H1 (cell line): Measurements from ENCODE around the gene DEPP1. TPM values are rescaled to one million over a fixed set of nuclear protein-coding genes. Genes with fewer than 3 reads are reported as not detected.

Experiments used
- CTCF ChIA-PET: fragments of 300-600 bp; sonication (Branson Sonifier 250); formaldehyde crosslinking; loops from one replicate; lab custom pipeline; 2021; ENCODE audit not compliant: partially characterized antibody; lab: Charles Lee
- POLR2A ChIA-PET: fragments of 300-600 bp; sonication (Branson Sonifier 250); formaldehyde crosslinking; loops from one replicate; lab custom pipeline; 2021; ENCODE audit warnings: inconsistent platforms; ENCODE audit not compliant: partially characterized antibody; lab: Charles Lee
- DNase-seq, 2 experiments: peaks; one replicate each; pipeline versions ENCODE4 v3.0.0 to v3.0.0-alpha.2; 2010 to 2022; ENCODE audit warnings: low spot score in 2 of 2, low read depth in 1 of 2, mixed read lengths in 1 of 2
- FAIRE-seq: peaks from 2 replicates; lab custom pipeline; 2011; peaks lifted over from hg19 to GRCh38; lab: Jason Lieb, UNC
- H2AFZ ChIP-seq: 2 replicates; pipeline ENCODE4 v1.8.1; 2012; ENCODE audit warnings: low read length, inconsistent platforms
- H2AK5ac ChIP-seq: 2 replicates; pipeline ENCODE4 v1.6.1; 2013; ENCODE audit warnings: low read depth, low read length
- H2BK120ac ChIP-seq: replicated peaks from 2 replicates; pipeline ENCODE3; 2013; ENCODE audit warnings: low read depth, low read length, inconsistent platforms
- H2BK12ac ChIP-seq: 2 replicates; pipeline ENCODE4 v1.6.1; 2013; ENCODE audit warnings: low read depth, low read length
- H2BK15ac ChIP-seq: 2 replicates; pipeline ENCODE4 v1.6.1; 2013; ENCODE audit warnings: low read length
- H2BK20ac ChIP-seq: 2 replicates; pipeline ENCODE4 v1.6.1; 2013; ENCODE audit warnings: low read length
- H2BK5ac ChIP-seq: 2 replicates; pipeline ENCODE4 v1.6.1; 2013; ENCODE audit warnings: low read depth, low read length
- H3K14ac ChIP-seq: 2 replicates; pipeline ENCODE4 v1.6.1; 2013; ENCODE audit warnings: inconsistent platforms; ENCODE audit not compliant: insufficient read length
- H3K18ac ChIP-seq: 2 replicates; pipeline ENCODE4 v1.6.1; 2013; ENCODE audit warnings: low read length; ENCODE audit errors: extremely low read depth
- H3K23ac ChIP-seq: 2 replicates; pipeline ENCODE4 v1.6.1; 2013; ENCODE audit warnings: inconsistent platforms; ENCODE audit not compliant: insufficient read length
- H3K23me2 ChIP-seq: 2 replicates; pipeline ENCODE4 v1.6.1; 2013; ENCODE audit warnings: low read depth, low read length
- H3K27ac ChIP-seq: 2 replicates; pipeline ENCODE4 v1.6.1; 2011; ENCODE audit warnings: low read depth, low read length, inconsistent platforms
- H3K27me3 ChIP-seq, 4 experiments: replicated peaks in 1 of 4; 1 replicate in 1 of 4; 2 replicates in 3 of 4; pipeline versions ENCODE4 v1.6.1 to v1.8.1; 2011 to 2013; ENCODE audit warnings: low read length in 3 of 4, mild to moderate bottlenecking in 3 of 4, inconsistent platforms in 2 of 4, mixed read lengths in 2 of 4, moderate library complexity in 1 of 4; ENCODE audit not compliant: control insufficient read depth in 3 of 4, insufficient read depth in 3 of 4; ENCODE audit errors: extremely low read depth in 1 of 4
- H3K36me3 ChIP-seq, 4 experiments: 2 replicates each; pipeline versions ENCODE4 v1.6.1 to v1.8.1; 2011 to 2013; ENCODE audit warnings: mild to moderate bottlenecking in 4 of 4, low read length in 3 of 4, moderate library complexity in 2 of 4, control low read depth in 1 of 4, inconsistent platforms in 1 of 4; ENCODE audit not compliant: insufficient read depth in 4 of 4, control insufficient read depth in 2 of 4
- H3K4ac ChIP-seq: replicated peaks from 2 replicates; pipeline ENCODE3; 2013; ENCODE audit warnings: low read length, low read depth, mixed read lengths, inconsistent platforms; ENCODE audit not compliant: insufficient read length
- H3K4me1 ChIP-seq, 4 experiments: replicated peaks in 1 of 4; 1 replicate in 1 of 4; 2 replicates in 3 of 4; pipeline versions ENCODE4 v1.6.1 to v1.8.1; 2011 to 2013; ENCODE audit warnings: low read length in 3 of 4, inconsistent platforms in 2 of 4, mixed read lengths in 1 of 4; ENCODE audit not compliant: insufficient read depth in 4 of 4, control insufficient read depth in 3 of 4
- H3K4me2 ChIP-seq, 2 experiments: 2 replicates each; pipeline versions ENCODE4 v1.6.1 to v1.8.1; 2011 to 2013; ENCODE audit warnings: low read depth in 2 of 2, low read length in 2 of 2, control low read depth in 1 of 2, inconsistent platforms in 1 of 2, mild to moderate bottlenecking in 1 of 2; ENCODE audit not compliant: insufficient read depth in 1 of 2
- H3K4me3 ChIP-seq, 4 experiments: fragments of 200-600, 300-600 bp in 1 of 4; sonication (generic), shearing (Covaris generic), sonication (Bioruptor Twin) in 1 of 4; 2 replicates each; pipeline versions ENCODE4 v1.5.1 to v1.8.1; 2011 to 2016; ENCODE audit warnings: low read length in 4 of 4, low read depth in 3 of 4, control low read depth in 2 of 4, inconsistent platforms in 2 of 4, mild to moderate bottlenecking in 2 of 4, mixed read lengths in 1 of 4, moderate library complexity in 1 of 4; ENCODE audit not compliant: insufficient read depth in 2 of 4; ENCODE audit errors: extremely low read depth in 1 of 4
- H3K56ac ChIP-seq: replicated peaks from 2 replicates; pipeline ENCODE3; 2013; ENCODE audit warnings: low read depth, mild to moderate bottlenecking, mixed read lengths, low read length, inconsistent platforms; ENCODE audit not compliant: insufficient read length
- H3K79me1 ChIP-seq: 2 replicates; pipeline ENCODE4 v1.6.1; 2013; ENCODE audit warnings: low read depth, low read length, control low read depth
- H3K79me2 ChIP-seq, 2 experiments: 2 replicates each; pipeline versions ENCODE4 v1.6.1 to v1.8.1; 2012 to 2013; ENCODE audit warnings: low read length in 2 of 2, mild to moderate bottlenecking in 2 of 2, inconsistent platforms in 1 of 2; ENCODE audit not compliant: insufficient read depth in 2 of 2, control insufficient read depth in 1 of 2
- H3K9ac ChIP-seq, 4 experiments: replicated peaks in 1 of 4; 1 replicate in 1 of 4; 2 replicates in 3 of 4; pipeline versions ENCODE4 v1.6.1 to v1.8.1; 2011 to 2013; ENCODE audit warnings: low read depth in 3 of 4, low read length in 3 of 4, control low read depth in 2 of 4, mild to moderate bottlenecking in 2 of 4, moderate library complexity in 2 of 4, inconsistent platforms in 1 of 4; ENCODE audit errors: extremely low read depth in 1 of 4
- H3K9me3 ChIP-seq, 2 experiments: 2 replicates each; pipeline versions ENCODE4 v1.6.1 to v1.8.1; 2012 to 2013; ENCODE audit warnings: mild to moderate bottlenecking in 2 of 2, moderate library complexity in 2 of 2, control low read depth in 1 of 2, inconsistent platforms in 1 of 2, low read depth in 1 of 2, low read length in 1 of 2, mixed read lengths in 1 of 2; ENCODE audit not compliant: insufficient read depth in 2 of 2
- H4K20me1 ChIP-seq, 2 experiments: replicated peaks in 1 of 2; 2 replicates each; pipeline versions ENCODE3 to v1.8.1; 2011 to 2013; ENCODE audit warnings: inconsistent platforms in 2 of 2, low read length in 2 of 2, mild to moderate bottlenecking in 1 of 2; ENCODE audit not compliant: insufficient read depth in 2 of 2, control insufficient read depth in 1 of 2
- H4K5ac ChIP-seq: 2 replicates; pipeline ENCODE4 v1.6.1; 2013; ENCODE audit warnings: low read length, low read depth, mixed read lengths, inconsistent platforms; ENCODE audit not compliant: insufficient read length
- H4K8ac ChIP-seq: 2 replicates; pipeline ENCODE4 v1.8.0; 2013; ENCODE audit warnings: mild to moderate bottlenecking, moderate library complexity, low read length, inconsistent platforms; ENCODE audit not compliant: insufficient read depth; ENCODE audit errors: extremely low read depth
- H4K91ac ChIP-seq: replicated peaks from 2 replicates; pipeline ENCODE3; 2013; ENCODE audit warnings: low read length, mixed read lengths, inconsistent platforms; ENCODE audit not compliant: insufficient read length
- MAX ChIP-seq: IDR thresholded peaks from 2 replicates; pipeline ENCODE4 v1.6.1; 2012; ENCODE audit warnings: inconsistent platforms
- WGBS, 2 experiments: shearing (Covaris generic) in 1 of 2; methylation state at CpG; one replicate each; pipeline versions ENCODE4 v1.1.6 to v1.1.7; 2013 to 2015; ENCODE audit warnings: low lambda C conversion rate in 2 of 2, mixed read lengths in 2 of 2, inconsistent platforms in 1 of 2, low coverage in 1 of 2, missing lambda C conversion rate in 1 of 2; ENCODE audit not compliant: insufficient replicate concordance in 2 of 2, insufficient coverage in 1 of 2, insufficient read length in 1 of 2; ENCODE audit errors: extremely low coverage in 1 of 2, missing lambda C conversion rate in 1 of 2; 5-methylcytosine and 5-hydroxymethylcytosine counted together
- polyA plus RNA-seq, 7 experiments: library from polyadenylated mRNA; depleted of rRNA in 3 of 7; stranded (reverse) in 5 of 7; unstranded in 2 of 7; fragments of >200 nt in 5 of 7; fragments of 200-250 nt in 2 of 7; gene quantifications; 1 replicate in 5 of 7; 2 replicates in 1 of 7; 4 replicates in 1 of 7; pipeline versions ENCODE4 v1.2.1 to v1.2.3, GENCODE V29; 2011 to 2013; ENCODE audit warnings: missing spikeins in 2 of 7, mixed read lengths in 2 of 7
- total RNA-seq: library from RNA; stranded (reverse); fragmentation: NEBNext Ultra II Directional; extraction: Animal tissue kit (Norgen Biotek cat#: 25700); gene quantifications from 2 replicates; pipeline ENCODE4 v1.2.1, GENCODE V29; 2021

DEPP1 gene
- total and polyA plus RNA-seq, 2 of the 8 experiments (the other 6 are each of a cell fraction or from before 2014, with no cell fraction given): 0.67 to 4.5 TPM

- H3K56ac ChIP-seq: no peak overlapping the region
- H3K27ac ChIP-seq: no peak overlapping the region
- H2AK5ac ChIP-seq: no peak overlapping the region; the same call in 1 of the 2 replicates
- no peak overlapping the region for H3K23ac ChIP-seq
- no peak for DNase-seq
- H3K79me2 ChIP-seq: no peaks in the 10 kb centered on the region; a peak in 1 of 4 replicates
- peaks cover 3% of the 10 kb centered on the region; the same call in 1 of the 2 replicates for H3K23me2 ChIP-seq
- peaks cover 0 to 2% of the 10 kb centered on the region in 2 experiments for H4K20me1 ChIP-seq
- H3K18ac ChIP-seq: no peak overlapping the region
- peak overlapping the region; percentile 11 for H4K91ac ChIP-seq
- no peak for TF ChIP-seq MAX
- TF ChIP-seq, all 59 proteins: peak for 0
- H2BK12ac ChIP-seq: peak overlapping the region; percentile 82; the same call in 1 of the 2 replicates
- no peak overlapping the region for H2BK20ac ChIP-seq
- no peak overlapping the region for H2AFZ ChIP-seq
- 94% methylated on average over 8 of the region's 8 CpGs; no CpG with 5 or more reads in 1 of the 2 experiments for WGBS, 2 experiments
- no peak overlapping the region; the same call in 1 of the 2 replicates for H2BK5ac ChIP-seq
- H4K5ac ChIP-seq: no peak overlapping the region
- no peak overlapping the region for H3K9ac ChIP-seq
- no peak for FAIRE-seq
- peaks cover 18 to 39% (median 25%) of the 10 kb centered on the region in 4 experiments for H3K4me1 ChIP-seq
- no peak overlapping the region for H2BK15ac ChIP-seq
- peaks cover 5% of the 10 kb centered on the region; the same call in 1 of the 2 replicates for H3K79me1 ChIP-seq
- ChIA-PET CTCF (interaction anchor here (0.7 to 11.2 kb wide), 12 partner anchors 9 to 89 kb away, joined by 3 to 143 read pairs (median 5); partner anchors contain the start of gene DEPP1), POLR2A (interaction anchor here (0.9 to 2.8 kb wide), 6 partner anchors 9 to 59 kb away, joined by 3 to 11 read pairs (median 4); partner anchors contain the start of genes DEPP1 and ZNF22)
- no peaks in the 10 kb centered on the region; a peak in 1 of 7 replicates for H3K27me3 ChIP-seq
- H2BK120ac ChIP-seq: no peak overlapping the region
- no peak overlapping the region; the same call in 1 of the 2 replicates for H4K8ac ChIP-seq
- no peak overlapping the region for H3K4me3 ChIP-seq
- peaks cover 0 to 6% (median 0%) of the 10 kb centered on the region in 4 experiments; a peak in 3 of 8 replicates for H3K36me3 ChIP-seq
- no peak overlapping the region for H3K4me2 ChIP-seq
- no peak overlapping the region for H3K14ac ChIP-seq
- no peaks in the 10 kb centered on the region for H3K9me3 ChIP-seq
- no peak overlapping the region for H3K4ac ChIP-seq
Measured at GRCh38 chr10:44966816-44967509, 11.6 kb downstream of the DEPP1 start.
